HG02623 (cell line): ENCODE measurements around the gene KCNQ2.
"Not testable (repeated sequence)": the region's sequence is repeated elsewhere in the genome, so short reads cannot be mapped to it uniquely, and the experiment has no call there.

Source experiments
- ATAC-seq: cut with Tn5 transposase; IDR thresholded peaks from one replicate; pipeline ENCODE4 v1.9.1; 2021; ENCODE audit warnings: moderate library complexity; ENCODE audit not compliant: unreplicated experiment

The KCNQ2 gene

GRCh38 chr20:63394069-63394919, 78.2 kb downstream of the KCNQ2 start:
- no peak for ATAC-seq

DNA sequence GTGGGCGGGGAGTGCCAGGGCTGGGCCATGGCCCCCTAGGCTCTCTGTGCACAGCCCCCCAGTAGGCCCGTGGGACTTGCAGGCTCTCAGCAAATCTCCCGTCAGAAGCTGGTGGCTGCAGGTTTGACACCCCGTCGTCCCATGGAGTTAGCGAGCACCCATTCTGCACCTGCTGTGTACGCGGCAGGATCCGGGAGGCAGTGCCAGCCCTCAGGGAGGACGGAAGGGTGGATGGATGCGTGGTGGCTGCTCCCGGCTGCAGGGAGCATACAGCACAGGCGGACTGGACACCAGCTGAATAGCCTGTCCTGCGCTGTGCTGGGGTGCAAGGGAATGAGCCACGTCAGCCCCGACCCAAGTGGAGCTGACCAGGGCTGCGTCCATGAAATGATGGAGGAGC, 78.9 kb downstream of the KCNQ2 start:
- ATAC-seq, result no peak

DNA sequence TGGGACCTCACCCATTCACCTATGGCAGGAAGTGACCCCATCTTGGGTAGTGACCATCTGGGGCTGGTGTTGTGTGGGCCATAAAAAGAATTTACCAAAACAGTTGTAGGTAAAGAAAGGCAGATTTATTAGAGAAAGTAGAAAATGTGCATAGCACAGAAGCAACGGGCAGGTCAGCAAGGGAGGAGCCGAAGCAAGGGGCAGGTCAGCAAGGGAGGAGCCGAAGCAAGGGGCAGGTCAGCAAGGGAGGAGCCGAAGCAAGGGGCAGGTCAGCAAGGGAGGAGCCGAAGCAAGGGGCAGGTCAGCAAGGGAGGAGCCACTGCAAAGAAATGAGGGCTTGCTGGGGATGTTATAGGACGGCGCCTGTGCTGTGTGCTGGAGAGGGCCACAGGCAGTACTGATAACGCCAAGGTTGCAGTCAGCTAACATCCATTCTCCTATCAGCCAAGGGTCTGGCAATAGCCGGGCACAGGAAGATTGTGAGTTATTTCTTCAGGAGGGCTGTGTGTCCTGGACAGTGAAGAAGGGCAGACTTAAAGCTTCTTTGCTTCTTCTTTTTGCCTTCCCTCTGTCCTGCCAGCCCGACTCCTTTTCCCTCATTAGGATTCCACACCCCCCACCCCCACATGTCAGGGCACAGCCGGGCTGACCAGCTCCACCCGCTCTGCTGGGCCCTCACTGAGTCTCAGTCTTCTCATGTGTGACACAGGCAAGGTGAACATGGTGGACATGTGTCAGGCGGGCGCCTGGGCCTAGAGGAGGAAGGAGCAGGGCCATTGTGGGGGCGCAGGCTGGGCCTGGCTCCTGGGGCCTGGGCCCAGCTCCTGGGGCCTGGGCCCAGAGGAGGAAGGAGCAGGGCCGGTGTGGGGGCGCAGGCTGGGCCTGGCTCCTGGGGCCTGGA, 79.7 kb downstream of the KCNQ2 start:
- ATAC-seq, result no peak

DNA sequence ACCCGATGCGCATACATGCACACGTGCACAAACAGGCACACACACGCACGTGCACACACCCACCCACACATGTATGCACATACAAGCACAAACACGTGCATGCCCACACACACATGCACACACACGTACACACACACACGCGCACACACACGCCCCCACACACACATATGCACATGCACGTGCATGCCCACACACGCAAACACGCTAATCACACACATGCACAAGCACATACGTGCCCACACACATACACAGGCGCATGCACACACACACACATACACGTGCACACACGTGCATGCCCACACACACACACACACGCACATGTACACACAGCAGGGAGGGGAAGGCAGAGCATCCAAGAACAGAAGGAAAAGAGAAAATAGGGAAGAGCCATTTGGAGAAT, 84.5 kb downstream of the KCNQ2 start:
- no peak for ATAC-seq

DNA sequence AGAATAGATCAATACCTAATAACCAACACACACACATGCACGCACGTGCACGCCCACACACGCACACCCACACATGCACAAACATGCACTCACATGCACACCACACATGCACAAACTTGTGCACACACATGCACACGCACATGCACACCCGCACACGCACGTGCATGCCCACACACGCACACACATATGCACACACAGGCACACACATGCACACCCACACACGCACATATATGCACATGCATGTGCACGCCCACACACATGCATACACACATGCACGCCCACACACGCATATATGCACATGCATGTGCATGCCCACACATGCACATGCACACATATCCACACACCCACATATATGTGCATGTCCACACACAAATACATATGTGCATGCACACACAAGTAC, 85.1 kb downstream of the KCNQ2 start:
- no peak for ATAC-seq

- no peak for ATAC-seq
Measured at GRCh38 chr20:63386491-63386890, 86.0 kb downstream of the KCNQ2 start.

DNA sequence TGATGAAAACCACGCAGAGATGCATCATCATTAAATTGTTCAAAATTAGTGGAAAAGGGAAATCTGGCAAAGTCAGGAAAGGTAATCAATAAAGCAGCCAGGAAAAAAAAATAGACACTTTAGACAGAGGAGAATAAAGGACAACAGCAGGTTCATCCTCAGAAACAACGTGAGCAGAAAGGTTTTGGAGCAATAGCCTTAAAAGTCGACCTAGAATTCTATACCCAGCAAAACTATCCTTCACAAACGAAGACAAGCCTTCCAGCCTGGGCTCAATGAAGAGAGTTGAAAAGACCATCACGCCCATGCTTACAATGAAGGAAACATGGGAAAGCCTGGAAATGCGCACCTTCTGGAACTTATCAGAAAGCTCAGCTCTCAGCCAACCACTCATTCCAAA, 86.6 kb downstream of the KCNQ2 start:
- no peak for ATAC-seq

GRCh38 chr20:63384336-63384735, 88.1 kb downstream of the KCNQ2 start:
- no peak for ATAC-seq

DNA sequence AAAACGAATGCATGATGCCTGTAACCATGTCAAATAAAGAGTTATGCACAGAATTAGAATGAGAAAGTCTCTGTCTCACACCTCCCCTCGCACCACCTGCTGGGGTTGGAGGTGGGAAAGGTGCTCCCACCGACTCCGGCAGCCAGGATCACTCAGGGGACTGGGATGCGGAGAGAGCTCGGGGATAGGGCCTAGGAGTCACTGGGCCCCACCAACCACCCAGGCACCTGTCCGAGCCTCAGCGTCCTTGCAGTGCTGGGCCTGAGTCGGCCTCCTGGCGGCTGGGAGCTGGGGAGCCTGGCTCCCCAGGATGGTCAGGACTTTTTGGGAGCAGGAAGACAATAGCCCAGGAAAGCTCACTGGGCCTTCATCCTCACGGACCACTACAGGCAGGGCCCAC, 88.9 kb downstream of the KCNQ2 start:
- no peak for ATAC-seq

DNA sequence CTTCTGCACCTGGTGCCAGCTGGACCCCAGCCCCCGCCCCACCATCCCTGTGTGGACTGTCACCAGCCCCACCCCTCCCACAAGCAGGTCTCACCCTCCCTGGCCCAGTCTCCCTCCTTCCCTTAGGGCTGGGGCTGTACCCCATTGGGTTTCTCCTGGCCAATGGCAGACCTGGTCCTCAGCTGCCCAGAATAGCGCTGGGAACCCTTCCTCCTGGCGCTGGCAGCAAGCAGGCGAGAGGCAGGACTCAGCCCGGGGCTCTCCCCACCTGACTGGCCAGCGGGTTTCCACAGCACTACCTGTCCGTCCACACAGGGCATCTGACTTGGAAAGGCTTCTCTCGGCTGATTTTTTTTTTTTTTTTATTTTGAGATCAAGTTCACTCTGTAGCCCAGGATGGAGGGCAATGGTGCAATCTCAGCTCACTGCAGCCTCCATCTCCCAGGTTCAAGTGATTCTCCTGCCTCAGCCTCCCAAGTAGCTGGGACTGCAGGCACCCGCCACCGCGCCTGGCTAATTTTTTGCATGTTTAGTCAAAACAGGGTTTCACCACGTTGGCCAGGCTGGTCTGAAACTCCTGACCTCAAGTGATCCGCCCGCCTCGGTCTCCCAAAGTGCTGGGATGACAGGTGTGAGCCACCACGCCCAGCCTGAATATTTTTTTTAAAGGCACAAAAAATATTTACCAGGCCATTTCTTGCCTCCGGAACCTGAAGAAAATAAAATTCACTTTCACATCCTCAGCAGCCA, 89.7 kb downstream of the KCNQ2 start:
- no peak for ATAC-seq

DNA sequence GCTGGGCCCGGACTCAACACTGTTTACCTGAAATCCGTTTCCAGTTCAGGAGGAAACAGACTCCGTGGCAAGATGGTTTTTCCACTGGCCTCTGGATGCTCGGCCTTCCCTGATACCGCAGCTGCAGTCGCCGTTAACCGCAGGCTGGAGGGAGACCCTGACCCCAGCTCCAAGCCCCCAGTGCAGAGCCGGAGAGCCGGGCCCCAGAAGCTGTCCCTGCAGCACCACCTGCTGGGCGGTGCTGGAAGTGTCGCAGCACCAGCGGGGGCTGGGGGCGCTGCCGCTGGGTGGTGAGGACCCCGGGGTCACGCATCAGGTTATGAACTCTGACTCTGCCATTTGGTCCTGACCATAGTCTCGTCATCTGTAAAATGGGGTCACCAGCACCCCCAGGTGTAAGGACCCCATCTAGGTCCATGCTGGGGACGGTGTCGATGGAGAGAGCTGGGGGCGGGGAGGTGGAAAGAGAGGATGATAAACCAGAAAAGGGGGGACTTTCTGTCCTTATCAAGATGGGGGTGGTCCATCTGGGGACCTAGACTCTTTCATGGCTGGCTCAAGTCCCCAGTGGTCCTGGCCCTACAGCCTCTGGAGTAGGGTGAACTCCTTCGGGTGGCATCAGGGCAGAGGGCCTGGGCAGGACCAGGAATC, 90.5 kb downstream of the KCNQ2 start:
- ATAC-seq, result no peak

DNA sequence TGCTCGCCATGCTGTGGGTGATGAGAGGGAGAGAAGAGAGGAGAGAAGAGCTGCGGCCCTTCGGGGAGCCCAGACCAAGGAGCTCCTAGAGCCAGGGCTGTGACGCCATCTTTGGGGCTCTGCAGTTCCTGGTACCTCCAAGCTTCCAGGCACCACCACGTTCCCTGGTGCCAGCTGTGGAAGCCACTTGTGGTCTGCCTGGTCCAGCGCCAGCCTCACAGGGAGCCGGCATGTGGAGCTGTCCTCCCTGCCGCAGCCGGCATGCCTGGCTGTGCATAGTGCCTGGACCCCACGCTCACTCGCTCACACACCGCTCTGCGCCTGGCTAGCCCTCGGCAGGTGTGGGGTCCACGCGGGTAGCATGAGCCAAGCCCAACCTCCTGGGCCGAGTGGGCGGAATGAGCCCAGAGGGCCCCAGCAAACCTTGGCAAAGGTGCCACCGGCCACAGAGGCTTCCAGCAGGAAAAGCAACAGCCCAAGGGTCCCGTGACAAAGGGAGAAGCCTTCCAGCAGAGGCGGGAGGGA, 92.0 kb downstream of the KCNQ2 start:
- ATAC-seq, result no peak

GRCh38 chr20:63379872-63380271, 92.6 kb downstream of the KCNQ2 start:
- not testable (repeated sequence) for ATAC-seq

GRCh38 chr20:63379296-63379695, 93.2 kb downstream of the KCNQ2 start:
- no peak for ATAC-seq

DNA sequence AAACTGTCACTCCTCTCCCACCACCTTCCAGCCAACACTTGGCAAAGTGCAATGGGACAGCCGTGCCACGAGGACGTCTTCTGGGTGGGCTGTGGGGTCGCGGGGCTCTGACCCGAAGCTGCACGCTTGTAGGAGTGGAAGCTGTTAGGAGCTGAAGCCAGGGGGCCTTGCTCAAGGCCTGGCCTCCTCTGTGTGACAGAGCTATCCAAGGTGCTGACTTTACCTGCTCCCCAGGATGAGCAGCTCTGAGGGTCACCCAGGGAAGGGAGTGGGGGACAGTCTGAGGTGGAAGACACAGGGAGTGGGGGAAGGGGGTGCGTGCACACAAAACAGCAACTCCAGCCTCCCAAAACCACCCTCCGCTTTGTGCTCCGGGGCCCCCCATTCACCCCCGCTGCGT, 93.8 kb downstream of the KCNQ2 start:
- no peak for ATAC-seq

GRCh38 chr20:63377951-63378381, 94.5 kb downstream of the KCNQ2 start:
- ATAC-seq, result no peak

DNA sequence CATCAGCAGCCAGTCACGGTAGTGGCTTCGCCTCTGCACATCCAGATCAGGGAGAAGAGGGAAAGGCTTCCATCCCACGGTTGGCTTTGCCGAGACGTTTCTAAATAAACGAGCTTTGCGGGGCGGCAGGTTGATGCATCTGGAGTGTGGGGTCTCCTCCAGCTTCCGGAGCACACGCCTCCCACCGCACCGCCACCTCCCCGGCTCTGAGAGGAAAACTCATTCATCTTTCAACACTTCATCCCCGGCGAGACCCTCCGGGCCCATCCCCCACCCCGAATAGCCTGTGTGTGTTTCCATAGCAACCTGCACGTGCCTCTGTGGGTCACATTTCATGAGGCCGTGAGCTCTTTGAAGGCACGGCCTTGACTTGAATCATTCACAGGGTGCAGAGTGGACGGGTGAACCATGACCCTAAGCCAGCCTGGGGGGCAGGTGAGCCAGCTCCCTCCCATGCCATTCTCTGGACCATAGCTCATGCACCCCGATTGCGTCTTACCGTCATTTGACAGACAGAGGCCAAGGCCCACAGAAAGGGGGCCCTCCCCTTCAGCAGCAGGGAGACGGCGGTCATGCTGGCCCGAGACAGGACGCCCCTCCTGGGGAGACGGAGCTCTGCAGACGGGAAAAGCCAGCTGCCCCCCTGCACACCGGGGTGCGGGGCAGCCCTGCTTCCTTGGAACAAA, 95.1 kb downstream of the KCNQ2 start:
- no peak for ATAC-seq

DNA sequence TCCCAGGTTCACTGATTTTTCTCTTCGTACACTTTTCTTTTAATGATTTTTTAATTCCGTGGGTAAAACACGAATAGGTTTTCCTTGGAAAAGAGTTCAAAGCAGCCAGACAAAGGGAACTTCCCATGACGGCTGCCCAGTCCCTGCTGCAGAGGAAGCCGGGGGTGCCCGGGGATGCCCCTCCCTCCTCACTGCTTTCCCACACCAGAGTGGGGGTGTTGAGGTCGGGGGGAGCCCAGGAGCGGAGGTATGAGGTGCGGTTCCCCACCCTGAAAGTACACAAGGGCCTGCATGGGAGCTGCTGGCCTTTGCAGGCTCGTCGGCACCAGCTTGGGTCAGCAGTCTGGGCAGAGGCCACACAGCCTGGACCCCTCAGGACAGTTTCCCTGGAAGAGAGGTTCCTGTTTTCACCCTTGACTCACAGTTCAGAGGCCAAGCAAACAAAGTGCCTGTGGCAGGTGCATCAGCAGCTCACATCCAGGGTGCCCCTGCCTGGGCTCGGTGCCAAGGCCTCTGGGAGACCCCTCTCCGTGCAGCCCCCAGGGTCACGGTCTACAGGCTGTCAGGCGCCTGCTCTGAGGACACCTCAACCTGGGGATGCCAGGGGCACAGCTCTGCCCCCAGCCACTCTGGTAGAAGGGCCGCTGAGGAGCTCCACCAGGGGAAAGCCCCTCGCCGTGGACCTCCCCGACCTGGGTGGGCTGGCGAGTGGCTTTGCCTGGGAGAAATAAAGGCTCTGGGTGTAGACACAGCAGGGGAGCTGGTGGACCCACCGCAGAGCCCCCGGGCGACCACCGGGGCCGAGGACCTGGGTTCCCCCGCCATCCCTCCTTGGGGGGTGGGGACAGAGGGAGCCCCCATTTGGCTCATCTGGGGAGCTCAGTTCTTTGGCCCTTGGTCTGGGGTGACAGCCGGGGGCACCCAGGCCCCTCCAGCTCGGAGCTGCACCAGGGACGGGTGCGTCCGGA, 95.9 kb downstream of the KCNQ2 start:
- ATAC-seq, result no peak

GRCh38 chr20:63375438-63375837, 97.0 kb downstream of the KCNQ2 start:
- ATAC-seq, result no peak
